H1 (cell line): ENCODE data around the gene NUDT3. TPM values are rescaled to one million over a fixed set of nuclear protein-coding genes. Genes with fewer than 3 reads are reported as not detected.

Experiments used
- NANOG ChIP-seq: IDR thresholded peaks from 2 replicates; pipeline ENCODE4 v1.6.1; 2011; ENCODE audit warnings: low read length, low read depth, mild to moderate bottlenecking, inconsistent platforms; ENCODE audit not compliant: insufficient read depth, poor library complexity, severe bottlenecking
- RFX5 ChIP-seq: IDR thresholded peaks from 2 replicates; pipeline ENCODE4 v1.6.1; 2011; ENCODE audit warnings: low read depth, low read length, improper control_type of control experiment, borderline replicate concordance
- RNF2 ChIP-seq: fragments of 200-900, 300-1000 bp; sonication (generic); IDR thresholded peaks from 2 replicates; pipeline ENCODE4 v1.7.1; 2016; ENCODE audit warnings: borderline replicate concordance, low read depth, mild to moderate bottlenecking, antibody characterized with exemption, low read length; ENCODE audit not compliant: poor library complexity, severe bottlenecking; ENCODE audit errors: missing control alignments
- SP4 ChIP-seq: IDR thresholded peaks from 2 replicates; pipeline ENCODE4 v1.6.1; 2012; ENCODE audit warnings: low read length, inconsistent platforms
- polyA plus RNA-seq, 7 experiments: library from polyadenylated mRNA; depleted of rRNA in 3 of 7; stranded (reverse) in 5 of 7; unstranded in 2 of 7; fragments of >200 nt in 5 of 7; fragments of 200-250 nt in 2 of 7; gene quantifications; 1 replicate in 5 of 7; 2 replicates in 1 of 7; 4 replicates in 1 of 7; pipeline versions ENCODE4 v1.2.1 to v1.2.3, GENCODE V29; 2011 to 2013; ENCODE audit warnings: missing spikeins in 2 of 7, mixed read lengths in 2 of 7
- total RNA-seq: library from RNA; stranded (reverse); fragmentation: NEBNext Ultra II Directional; extraction: Animal tissue kit (Norgen Biotek cat#: 25700); gene quantifications from 2 replicates; pipeline ENCODE4 v1.2.1, GENCODE V29; 2021
- TF ChIP-seq, protein P1 (sequence below): fragments of 300-600 bp; sonication (generic); IDR thresholded peaks from 2 replicates; pipeline ENCODE4 v1.7.1; 2012; ENCODE audit warnings: low read length, moderate library complexity, mild to moderate bottlenecking, inconsistent platforms; ENCODE audit not compliant: insufficient replicate concordance

Gene NUDT3
- total and polyA plus RNA-seq, 2 of the 8 experiments (the other 6 are each of a cell fraction or from before 2014, with no cell fraction given), result 14.1 to 36.9 TPM

DNA sequence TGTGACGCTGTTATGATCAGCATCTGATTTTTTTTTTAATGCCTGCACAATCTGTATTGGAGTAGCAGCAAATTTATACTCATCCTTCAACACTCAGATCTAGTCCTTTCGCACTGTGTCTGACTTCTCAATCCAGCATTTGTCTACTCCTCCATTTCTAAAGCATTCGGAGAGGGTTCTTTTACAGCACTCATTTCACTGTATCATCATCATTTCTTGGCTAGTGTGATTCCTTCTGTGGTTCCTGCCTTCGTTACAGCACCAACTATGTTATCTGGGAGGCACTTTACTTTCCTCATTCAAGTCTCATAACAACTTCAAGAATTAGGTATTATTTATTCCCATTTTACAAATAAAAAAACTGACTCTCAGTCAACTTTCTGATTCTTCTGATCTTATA, 18.0 kb downstream of the NUDT3 start (continued):
- TF ChIP-seq, protein P1, sequence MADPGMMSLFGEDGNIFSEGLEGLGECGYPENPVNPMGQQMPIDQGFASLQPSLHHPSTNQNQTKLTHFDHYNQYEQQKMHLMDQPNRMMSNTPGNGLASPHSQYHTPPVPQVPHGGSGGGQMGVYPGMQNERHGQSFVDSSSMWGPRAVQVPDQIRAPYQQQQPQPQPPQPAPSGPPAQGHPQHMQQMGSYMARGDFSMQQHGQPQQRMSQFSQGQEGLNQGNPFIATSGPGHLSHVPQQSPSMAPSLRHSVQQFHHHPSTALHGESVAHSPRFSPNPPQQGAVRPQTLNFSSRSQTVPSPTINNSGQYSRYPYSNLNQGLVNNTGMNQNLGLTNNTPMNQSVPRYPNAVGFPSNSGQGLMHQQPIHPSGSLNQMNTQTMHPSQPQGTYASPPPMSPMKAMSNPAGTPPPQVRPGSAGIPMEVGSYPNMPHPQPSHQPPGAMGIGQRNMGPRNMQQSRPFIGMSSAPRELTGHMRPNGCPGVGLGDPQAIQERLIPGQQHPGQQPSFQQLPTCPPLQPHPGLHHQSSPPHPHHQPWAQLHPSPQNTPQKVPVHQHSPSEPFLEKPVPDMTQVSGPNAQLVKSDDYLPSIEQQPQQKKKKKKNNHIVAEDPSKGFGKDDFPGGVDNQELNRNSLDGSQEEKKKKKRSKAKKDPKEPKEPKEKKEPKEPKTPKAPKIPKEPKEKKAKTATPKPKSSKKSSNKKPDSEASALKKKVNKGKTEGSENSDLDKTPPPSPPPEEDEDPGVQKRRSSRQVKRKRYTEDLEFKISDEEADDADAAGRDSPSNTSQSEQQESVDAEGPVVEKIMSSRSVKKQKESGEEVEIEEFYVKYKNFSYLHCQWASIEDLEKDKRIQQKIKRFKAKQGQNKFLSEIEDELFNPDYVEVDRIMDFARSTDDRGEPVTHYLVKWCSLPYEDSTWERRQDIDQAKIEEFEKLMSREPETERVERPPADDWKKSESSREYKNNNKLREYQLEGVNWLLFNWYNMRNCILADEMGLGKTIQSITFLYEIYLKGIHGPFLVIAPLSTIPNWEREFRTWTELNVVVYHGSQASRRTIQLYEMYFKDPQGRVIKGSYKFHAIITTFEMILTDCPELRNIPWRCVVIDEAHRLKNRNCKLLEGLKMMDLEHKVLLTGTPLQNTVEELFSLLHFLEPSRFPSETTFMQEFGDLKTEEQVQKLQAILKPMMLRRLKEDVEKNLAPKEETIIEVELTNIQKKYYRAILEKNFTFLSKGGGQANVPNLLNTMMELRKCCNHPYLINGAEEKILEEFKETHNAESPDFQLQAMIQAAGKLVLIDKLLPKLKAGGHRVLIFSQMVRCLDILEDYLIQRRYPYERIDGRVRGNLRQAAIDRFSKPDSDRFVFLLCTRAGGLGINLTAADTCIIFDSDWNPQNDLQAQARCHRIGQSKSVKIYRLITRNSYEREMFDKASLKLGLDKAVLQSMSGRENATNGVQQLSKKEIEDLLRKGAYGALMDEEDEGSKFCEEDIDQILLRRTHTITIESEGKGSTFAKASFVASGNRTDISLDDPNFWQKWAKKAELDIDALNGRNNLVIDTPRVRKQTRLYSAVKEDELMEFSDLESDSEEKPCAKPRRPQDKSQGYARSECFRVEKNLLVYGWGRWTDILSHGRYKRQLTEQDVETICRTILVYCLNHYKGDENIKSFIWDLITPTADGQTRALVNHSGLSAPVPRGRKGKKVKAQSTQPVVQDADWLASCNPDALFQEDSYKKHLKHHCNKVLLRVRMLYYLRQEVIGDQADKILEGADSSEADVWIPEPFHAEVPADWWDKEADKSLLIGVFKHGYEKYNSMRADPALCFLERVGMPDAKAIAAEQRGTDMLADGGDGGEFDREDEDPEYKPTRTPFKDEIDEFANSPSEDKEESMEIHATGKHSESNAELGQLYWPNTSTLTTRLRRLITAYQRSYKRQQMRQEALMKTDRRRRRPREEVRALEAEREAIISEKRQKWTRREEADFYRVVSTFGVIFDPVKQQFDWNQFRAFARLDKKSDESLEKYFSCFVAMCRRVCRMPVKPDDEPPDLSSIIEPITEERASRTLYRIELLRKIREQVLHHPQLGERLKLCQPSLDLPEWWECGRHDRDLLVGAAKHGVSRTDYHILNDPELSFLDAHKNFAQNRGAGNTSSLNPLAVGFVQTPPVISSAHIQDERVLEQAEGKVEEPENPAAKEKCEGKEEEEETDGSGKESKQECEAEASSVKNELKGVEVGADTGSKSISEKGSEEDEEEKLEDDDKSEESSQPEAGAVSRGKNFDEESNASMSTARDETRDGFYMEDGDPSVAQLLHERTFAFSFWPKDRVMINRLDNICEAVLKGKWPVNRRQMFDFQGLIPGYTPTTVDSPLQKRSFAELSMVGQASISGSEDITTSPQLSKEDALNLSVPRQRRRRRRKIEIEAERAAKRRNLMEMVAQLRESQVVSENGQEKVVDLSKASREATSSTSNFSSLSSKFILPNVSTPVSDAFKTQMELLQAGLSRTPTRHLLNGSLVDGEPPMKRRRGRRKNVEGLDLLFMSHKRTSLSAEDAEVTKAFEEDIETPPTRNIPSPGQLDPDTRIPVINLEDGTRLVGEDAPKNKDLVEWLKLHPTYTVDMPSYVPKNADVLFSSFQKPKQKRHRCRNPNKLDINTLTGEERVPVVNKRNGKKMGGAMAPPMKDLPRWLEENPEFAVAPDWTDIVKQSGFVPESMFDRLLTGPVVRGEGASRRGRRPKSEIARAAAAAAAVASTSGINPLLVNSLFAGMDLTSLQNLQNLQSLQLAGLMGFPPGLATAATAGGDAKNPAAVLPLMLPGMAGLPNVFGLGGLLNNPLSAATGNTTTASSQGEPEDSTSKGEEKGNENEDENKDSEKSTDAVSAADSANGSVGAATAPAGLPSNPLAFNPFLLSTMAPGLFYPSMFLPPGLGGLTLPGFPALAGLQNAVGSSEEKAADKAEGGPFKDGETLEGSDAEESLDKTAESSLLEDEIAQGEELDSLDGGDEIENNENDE, result no peak
- TF ChIP-seq SP4 (no peak), RFX5 (no peak), NANOG (no peak), RNF2 (no peak)
